ENCODE results near the gene ARFGAP3. TPM values are rescaled to one million over a fixed set of nuclear protein-coding genes. Genes with fewer than 3 reads are reported as not detected.

Gene ARFGAP3
- total RNA-seq, 4 donors from 2014 or later, result 36.9 to 78.6 (median 52.0) TPM

DNA sequence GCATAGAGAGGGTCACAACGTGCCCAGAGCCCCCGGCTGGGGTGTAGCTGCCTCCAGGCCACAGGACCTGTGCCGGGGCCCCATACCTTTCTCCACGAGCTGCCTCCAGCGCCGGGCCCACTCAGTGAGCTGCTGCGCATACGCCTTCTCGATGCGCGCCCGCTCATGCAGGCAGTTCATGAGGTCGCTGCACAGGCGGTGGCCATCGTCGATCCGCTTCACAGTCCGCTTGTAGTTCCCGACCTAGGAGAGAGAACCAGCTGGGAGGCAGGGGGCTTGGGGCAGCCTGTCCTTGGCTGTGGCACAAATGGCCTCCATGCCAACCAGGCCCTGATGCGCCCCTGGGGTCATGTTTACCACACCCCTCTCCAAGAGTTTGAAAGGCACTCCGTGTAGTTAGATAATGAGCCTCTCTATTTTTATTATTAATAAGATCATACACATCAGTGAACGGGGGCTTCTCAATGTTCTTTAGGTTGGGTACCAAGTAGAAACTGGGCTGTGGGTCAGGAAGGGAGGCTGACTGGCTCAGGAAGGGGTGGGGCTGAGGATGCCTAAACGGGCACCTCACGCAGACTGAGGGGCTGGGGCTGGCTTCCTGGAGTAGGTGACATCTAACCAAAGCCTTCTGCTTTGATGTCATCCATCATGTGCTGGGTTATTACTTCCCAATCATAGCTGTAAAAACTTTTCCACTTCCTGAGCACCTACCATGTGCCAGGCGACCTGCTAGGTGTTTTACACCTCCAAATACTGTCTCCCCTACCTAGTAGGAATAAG lies 36.5 kb upstream of the ARFGAP3 start:
- no peak for TF ChIP-seq POLR2A (IDR thresholded peaks at IDR 0.05)
- TF ChIP-seq, protein P1, sequence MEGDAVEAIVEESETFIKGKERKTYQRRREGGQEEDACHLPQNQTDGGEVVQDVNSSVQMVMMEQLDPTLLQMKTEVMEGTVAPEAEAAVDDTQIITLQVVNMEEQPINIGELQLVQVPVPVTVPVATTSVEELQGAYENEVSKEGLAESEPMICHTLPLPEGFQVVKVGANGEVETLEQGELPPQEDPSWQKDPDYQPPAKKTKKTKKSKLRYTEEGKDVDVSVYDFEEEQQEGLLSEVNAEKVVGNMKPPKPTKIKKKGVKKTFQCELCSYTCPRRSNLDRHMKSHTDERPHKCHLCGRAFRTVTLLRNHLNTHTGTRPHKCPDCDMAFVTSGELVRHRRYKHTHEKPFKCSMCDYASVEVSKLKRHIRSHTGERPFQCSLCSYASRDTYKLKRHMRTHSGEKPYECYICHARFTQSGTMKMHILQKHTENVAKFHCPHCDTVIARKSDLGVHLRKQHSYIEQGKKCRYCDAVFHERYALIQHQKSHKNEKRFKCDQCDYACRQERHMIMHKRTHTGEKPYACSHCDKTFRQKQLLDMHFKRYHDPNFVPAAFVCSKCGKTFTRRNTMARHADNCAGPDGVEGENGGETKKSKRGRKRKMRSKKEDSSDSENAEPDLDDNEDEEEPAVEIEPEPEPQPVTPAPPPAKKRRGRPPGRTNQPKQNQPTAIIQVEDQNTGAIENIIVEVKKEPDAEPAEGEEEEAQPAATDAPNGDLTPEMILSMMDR (IDR thresholded peaks at IDR 0.05), result no peak
- no peak for TF ChIP-seq EP300 (IDR thresholded peaks at IDR 0.05)
- DNase-seq (ENCODE audit: low spot score in 2 of 2), result no peak
- 88 to 91% methylated on average over 25 of the region's 25 CpGs for WGBS, 2 donors
- peaks cover 0 to 25% (median 10%) of the 10 kb centered on the region in 4 donors for H3K4me1 ChIP-seq
- no peak overlapping the region for H3K27ac ChIP-seq
- H3K9me3 ChIP-seq, result no peaks in the 10 kb centered on the region
- no peak overlapping the region for H3K4me3 ChIP-seq
- H3K27me3 ChIP-seq, result no peaks in the 10 kb centered on the region
- peaks cover 0 to 48% (median 3%) of the 10 kb centered on the region in 3 donors for H3K36me3 ChIP-seq

DNA sequence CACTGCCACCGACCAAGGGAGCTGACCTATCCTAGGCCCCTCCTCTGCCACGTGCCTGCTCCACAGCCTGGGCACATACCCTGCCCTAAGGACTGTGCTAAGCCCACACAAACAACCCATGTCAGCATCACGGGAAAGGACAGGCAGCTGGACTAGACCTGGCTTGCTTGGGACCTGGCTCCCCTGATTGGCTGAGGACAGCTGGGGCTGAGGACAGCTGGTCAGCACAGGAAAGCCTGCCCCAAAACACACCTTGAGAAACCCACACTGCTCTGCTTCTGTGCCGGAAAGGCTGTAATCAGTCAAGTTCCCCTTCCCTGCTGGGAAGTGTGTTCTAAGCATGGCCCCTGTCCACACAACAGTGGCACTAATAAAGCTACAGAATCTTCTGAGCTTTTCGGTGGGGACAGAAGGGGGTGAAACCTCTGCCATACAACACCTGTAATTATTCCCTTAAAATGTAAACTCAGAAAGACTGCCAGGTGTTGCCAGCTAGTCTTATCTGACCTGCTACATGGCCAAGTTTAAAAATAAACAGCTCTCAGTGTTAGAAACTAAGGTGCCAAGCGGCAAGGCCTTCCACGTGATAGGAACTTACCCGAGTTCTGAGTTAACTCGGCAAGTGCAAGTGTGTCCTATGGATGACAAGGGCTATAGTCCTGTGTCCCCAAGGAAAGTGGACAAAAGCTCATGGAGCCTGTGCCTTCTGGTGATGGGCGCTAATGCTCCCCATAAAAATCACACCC lies 35.7 kb upstream of the ARFGAP3 start:
- Histone ChIP-seq H3K4me3 (no peak overlapping the region), H3K4me1 (peaks cover 0 to 28% (median 10%) of the 10 kb centered on the region in 4 donors), H3K27me3 (no peaks in the 10 kb centered on the region), H3K9me3 (no peaks in the 10 kb centered on the region), H3K36me3 (peaks cover 0 to 56% (median 4%) of the 10 kb centered on the region in 3 donors), H3K27ac (no peak overlapping the region)
- TF ChIP-seq, protein P1 (IDR thresholded peaks at IDR 0.05), result no peak
- TF ChIP-seq EP300 (IDR thresholded peaks at IDR 0.05) (no peak), POLR2A (IDR thresholded peaks at IDR 0.05) (no peak)
- 79 to 82% methylated on average over 8 to 10 of the region's 10 CpGs for WGBS, 2 donors
- no peak for DNase-seq (ENCODE audit: low spot score in 2 of 2)

DNA sequence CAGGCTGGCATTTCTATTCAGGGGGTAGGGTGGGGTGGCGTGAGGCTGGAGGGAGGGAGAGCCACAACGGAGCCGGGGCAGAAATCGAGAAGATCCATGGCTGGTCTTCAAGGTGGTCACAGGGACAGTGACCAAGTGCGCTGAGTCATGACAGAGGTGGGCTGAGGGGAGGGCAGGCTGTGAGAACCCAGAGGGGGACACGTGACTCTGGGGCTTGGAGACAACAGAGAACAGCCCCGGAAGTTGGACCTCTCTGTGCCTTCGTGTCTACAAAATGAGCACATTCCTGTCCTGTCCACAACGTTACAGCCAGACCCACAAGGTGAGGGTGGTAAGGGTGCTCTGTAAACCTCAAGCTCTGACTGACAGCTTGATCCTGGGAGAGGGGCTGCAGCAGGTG lies 35.1 kb upstream of the ARFGAP3 start:
- Histone ChIP-seq H3K27me3 (no peaks in the 10 kb centered on the region), H3K27ac (no peak overlapping the region), H3K4me3 (no peak overlapping the region), H3K9me3 (no peaks in the 10 kb centered on the region), H3K36me3 (peaks cover 0 to 62% (median 4%) of the 10 kb centered on the region in 3 donors), H3K4me1 (peaks cover 0 to 28% (median 10%) of the 10 kb centered on the region in 4 donors)
- TF ChIP-seq, protein P1 (IDR thresholded peaks at IDR 0.05), result no peak
- TF ChIP-seq POLR2A (IDR thresholded peaks at IDR 0.05), result no peak
- no peak for TF ChIP-seq EP300 (IDR thresholded peaks at IDR 0.05)
- no peak for DNase-seq (ENCODE audit: low spot score in 2 of 2)
- WGBS, 2 donors, result 81 to 90% methylated on average over 9 of the region's 9 CpGs

DNA sequence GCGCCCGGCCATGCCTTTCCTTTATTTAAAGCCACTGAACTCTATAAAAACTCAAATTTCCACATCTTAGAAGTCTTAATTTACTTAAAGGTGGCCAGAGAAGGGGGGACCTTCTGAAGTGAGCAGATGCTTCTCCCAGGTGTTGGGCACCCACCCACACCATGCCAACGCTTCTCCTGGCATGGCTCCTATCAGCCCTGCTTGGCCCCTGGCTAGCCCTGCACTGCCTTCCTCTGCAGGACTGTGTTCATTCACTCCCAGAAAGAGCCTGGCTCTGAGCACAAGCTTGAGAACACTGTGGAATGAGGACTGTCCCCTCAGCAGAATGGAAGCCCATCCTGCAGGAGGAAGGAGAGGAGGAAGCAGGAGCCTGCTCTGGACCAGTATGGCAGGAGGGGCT lies 34.6 kb upstream of the ARFGAP3 start:
- TF ChIP-seq, protein P1 (IDR thresholded peaks at IDR 0.05), result no peak
- no peak for TF ChIP-seq POLR2A (IDR thresholded peaks at IDR 0.05)
- no peak for TF ChIP-seq EP300 (IDR thresholded peaks at IDR 0.05)
- peaks cover 0 to 66% (median 4%) of the 10 kb centered on the region in 3 donors for H3K36me3 ChIP-seq
- H3K27ac ChIP-seq, result no peak overlapping the region
- H3K27me3 ChIP-seq, result no peaks in the 10 kb centered on the region
- H3K9me3 ChIP-seq, result no peaks in the 10 kb centered on the region
- no peak overlapping the region for H3K4me3 ChIP-seq
- 100% methylated on average over 3 of the region's 3 CpGs for WGBS, 2 donors
- peaks cover 0 to 28% (median 10%) of the 10 kb centered on the region in 4 donors for H3K4me1 ChIP-seq
- DNase-seq (ENCODE audit: low spot score in 2 of 2), result no peak

DNA sequence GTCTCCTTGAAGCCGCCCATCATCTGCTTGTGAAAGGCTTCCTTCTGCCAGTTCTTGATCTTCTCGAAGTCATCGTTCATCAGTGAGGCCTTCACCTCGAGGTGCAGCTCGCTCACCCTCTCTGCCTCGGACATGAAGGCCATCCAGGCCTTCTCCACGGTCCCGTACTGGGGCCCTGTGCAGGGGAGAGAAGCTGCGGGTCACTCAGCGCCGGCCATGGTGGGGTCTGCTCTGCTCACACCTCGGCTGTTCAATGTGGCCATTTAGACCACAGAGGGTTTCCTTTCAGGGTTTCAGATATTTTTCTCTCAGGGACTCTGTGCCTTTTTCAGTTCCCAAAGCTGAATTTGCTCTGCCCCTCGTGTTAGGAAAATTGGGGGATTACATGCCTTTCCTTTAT lies 33.9 kb upstream of the ARFGAP3 start:
- H3K27me3 ChIP-seq, result no peaks in the 10 kb centered on the region
- H3K27ac ChIP-seq, result no peak overlapping the region
- 88 to 92% methylated on average over 13 of the region's 13 CpGs for WGBS, 2 donors
- peaks cover 0 to 22% (median 10%) of the 10 kb centered on the region in 4 donors for H3K4me1 ChIP-seq
- TF ChIP-seq, protein P1 (IDR thresholded peaks at IDR 0.05), result no peak
- TF ChIP-seq EP300 (IDR thresholded peaks at IDR 0.05), result no peak
- TF ChIP-seq POLR2A (IDR thresholded peaks at IDR 0.05), result no peak
- H3K9me3 ChIP-seq, result no peaks in the 10 kb centered on the region
- H3K36me3 ChIP-seq, result peaks cover 0 to 73% (median 4%) of the 10 kb centered on the region in 3 donors
- no peak for DNase-seq (ENCODE audit: low spot score in 2 of 2)
- H3K4me3 ChIP-seq, result no peak overlapping the region

Measured in tibial nerve (tissue), 4 donors.